Measurements from ENCODE around the gene P4HTM. TPM values are rescaled to one million over a fixed set of nuclear protein-coding genes. Genes with fewer than 3 reads are reported as not detected.
"Not testable (repeated sequence)": the region's sequence is repeated elsewhere in the genome, so short reads cannot be mapped to it uniquely, and the experiment has no call there.

P4HTM gene
- total RNA-seq, 1 donor from 2014 or later = 35.9 TPM

DNA sequence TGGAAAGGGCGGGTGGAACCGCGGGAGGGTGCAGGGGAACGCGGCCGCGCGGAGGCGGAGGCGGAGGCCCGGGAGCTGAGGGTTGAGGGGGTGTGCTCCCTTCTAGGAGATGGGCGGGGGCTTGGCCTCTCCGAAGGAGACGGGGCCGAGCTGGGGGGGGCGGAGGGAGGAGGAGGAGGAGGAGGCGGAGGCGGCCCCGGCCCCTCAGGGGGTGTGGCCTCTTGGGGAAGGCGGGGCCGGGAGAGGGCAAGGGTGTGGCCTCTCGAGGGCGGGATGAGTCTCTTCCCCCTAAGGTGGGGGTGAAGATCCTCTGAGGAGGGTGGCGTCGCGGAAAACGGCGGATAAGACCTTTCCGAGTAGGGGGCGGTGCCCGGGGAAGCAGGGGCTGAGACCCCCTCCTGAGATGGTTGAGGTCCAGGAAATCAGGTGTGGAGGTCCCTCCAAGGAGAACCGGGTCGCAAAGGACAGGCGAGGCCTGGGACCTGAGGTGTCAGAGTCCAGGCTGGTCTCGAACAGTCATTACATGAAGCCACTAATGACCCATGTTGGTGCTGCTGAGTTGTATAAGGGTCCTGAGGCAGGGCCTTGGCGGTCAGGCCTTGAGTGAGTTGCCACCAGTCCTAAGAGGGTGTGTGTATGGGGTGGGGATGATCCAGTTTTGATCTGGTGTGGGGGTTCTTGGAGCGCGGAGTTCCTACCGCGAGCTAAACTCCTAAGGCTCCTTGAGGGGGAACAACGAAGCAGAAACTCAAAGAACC, 17.9 kb downstream of the P4HTM start:
- DNase-seq (ENCODE audit: low read depth) = peak; percentile 88

DNA sequence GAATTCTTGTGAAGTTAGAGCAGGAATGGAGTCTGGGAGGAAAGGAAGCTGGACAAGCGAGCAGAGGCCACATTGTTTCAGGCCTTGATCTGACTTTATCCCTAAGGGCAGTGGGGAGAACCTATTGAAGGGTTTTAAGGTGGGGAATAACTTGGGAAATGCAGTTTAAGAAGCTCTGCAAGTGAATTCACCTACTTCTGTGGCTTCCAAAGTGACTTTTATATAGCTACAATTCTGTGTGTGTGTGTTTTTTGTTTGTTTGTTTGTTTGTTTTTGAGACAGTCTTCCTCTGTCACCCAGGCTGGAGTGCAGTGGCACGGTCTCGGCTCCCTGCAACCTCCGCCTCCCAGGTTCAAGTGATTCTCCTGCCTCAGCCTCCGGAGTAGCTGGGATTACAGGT, 18.6 kb downstream of the P4HTM start:
- not testable (repeated sequence) for DNase-seq (ENCODE audit: low read depth)

DNA sequence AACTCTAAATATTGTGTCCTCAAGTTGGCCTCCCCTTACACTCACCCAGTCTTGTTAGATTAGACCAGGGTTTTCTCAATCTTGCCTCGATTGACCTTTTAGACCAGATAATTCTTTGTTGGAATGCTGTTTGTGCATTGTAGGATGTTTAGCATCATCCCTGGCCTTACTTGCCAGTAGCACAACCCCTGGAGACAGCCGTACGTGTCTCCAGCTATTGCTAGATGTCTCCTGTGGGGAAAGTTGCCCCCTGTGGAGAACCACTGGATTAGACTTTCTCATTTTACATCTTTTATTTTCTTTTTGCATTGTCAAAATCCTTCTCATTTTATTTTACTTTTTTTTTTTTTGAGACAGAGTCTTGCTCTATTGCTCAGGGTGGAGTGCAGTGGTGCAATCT, 19.4 kb downstream of the P4HTM start:
- no peak for DNase-seq (ENCODE audit: low read depth)

DNA sequence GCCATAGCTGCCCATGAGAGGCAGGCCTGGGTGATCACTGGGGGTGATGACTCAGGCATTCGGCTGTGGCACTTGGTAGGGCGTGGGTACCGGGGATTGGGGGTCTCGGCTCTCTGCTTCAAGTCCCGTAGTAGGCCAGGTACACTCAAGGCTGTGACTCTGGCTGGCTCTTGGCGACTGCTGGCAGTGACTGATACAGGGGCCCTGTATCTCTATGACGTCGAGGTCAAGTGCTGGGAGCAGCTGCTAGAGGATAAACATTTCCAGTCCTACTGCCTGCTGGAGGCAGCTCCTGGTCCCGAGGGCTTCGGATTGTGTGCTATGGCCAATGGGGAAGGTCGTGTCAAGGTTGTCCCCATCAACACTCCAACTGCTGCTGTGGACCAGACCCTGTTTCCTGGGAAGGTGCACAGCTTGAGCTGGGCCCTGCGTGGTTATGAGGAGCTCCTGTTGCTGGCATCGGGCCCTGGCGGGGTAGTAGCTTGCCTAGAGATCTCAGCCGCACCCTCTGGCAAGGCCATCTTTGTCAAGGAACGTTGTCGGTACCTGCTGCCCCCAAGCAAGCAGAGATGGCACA, 22.5 kb downstream of the P4HTM start:
- DNase-seq (ENCODE audit: low read depth) = peak; percentile 78

DNA sequence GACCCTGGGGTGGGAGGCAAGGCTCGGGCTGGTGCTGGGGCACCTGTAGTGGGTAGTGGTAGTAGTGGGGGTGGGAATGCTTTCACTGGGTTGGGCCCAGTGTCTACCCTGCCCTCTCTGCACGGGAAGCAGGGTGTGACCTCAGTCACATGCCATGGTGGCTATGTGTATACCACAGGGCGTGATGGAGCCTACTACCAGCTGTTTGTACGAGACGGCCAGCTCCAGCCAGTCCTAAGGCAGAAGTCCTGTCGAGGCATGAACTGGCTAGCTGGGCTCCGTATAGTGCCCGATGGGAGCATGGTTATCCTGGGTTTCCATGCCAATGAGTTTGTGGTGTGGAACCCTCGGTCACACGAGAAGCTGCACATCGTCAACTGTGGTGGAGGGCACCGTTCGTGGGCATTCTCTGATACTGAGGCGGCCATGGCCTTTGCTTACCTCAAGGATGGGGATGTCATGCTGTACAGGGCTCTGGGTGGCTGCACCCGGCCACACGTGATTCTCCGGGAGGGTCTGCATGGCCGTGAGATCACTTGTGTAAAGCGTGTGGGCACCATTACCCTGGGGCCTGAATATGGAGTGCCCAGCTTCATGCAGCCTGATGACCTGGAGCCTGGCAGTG, 23.2 kb downstream of the P4HTM start:
- DNase-seq (ENCODE audit: low read depth) = peak; percentile 92

DNA sequence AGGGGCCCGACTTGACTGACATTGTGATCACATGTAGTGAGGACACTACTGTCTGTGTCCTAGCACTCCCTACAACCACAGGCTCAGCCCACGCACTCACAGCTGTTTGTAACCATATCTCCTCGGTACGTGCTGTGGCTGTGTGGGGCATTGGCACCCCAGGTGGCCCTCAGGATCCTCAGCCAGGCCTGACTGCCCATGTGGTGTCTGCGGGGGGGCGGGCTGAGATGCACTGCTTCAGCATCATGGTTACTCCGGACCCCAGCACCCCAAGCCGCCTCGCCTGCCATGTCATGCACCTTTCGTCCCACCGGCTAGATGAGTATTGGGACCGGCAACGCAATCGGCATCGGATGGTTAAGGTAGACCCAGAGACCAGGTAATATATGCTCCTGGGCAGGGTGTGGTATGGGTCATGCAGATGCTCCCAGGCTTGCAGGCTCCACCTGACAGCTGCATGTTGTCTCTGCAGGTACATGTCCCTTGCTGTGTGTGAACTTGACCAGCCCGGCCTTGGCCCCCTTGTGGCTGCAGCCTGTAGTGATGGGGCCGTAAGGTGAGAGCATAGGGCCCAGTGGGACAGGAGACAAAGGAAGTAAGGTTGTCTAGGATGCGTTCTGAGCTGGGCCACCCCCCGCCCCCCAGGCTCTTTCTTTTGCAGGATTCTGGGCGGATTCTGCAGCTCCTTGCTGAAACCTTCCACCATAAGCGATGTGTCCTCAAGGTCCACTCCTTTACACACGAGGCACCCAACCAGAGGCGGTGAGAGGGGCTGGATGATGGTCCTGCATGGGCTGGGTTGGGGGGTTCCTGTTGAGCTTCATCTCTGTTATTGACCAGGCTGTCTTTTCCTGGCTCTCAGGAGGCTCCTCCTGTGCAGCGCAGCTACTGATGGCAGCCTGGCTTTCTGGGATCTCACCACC, 24.0 kb downstream of the P4HTM start:
- peak; percentile 89 for DNase-seq (ENCODE audit: low read depth)

DNA sequence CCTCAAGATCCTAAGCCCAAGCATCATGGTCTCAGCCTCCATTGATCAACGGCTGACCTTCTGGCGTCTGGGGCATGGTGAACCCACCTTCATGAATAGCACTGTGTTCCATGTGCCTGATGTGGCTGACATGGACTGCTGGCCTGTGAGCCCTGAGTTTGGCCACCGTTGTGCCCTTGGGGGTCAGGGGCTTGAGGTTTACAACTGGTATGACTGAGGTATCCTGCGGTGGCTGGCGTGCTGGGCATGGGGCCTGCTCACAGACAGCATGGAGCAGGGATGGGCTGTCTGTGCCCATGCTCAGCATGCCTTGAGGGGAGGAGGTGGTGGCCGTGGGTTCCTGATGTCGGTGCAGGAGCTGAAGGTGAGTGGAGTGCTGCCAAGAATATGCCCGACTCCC, 25.0 kb downstream of the P4HTM start:
- no peak for DNase-seq (ENCODE audit: low read depth)

DNA sequence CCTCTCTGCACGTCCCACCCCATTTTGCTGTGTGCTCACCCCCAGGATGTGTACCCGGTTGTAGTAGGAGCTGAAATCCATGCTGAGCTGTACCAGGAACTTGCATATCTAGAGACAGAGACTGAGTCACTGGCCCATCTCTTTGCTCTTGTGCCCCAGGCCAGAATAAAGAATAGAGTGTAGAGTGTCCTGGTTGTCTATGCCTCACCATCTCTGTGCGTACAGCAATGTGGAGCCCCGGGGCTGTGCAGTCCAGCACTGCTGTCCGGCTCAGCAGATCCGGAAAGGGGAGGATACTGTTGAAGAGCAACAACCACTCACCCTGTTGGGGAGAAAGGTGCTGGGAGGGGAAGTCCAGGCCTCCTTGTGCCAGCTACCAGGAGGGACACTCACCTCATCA, 25.7 kb downstream of the P4HTM start:
- DNase-seq (ENCODE audit: low read depth) = no peak

DNA sequence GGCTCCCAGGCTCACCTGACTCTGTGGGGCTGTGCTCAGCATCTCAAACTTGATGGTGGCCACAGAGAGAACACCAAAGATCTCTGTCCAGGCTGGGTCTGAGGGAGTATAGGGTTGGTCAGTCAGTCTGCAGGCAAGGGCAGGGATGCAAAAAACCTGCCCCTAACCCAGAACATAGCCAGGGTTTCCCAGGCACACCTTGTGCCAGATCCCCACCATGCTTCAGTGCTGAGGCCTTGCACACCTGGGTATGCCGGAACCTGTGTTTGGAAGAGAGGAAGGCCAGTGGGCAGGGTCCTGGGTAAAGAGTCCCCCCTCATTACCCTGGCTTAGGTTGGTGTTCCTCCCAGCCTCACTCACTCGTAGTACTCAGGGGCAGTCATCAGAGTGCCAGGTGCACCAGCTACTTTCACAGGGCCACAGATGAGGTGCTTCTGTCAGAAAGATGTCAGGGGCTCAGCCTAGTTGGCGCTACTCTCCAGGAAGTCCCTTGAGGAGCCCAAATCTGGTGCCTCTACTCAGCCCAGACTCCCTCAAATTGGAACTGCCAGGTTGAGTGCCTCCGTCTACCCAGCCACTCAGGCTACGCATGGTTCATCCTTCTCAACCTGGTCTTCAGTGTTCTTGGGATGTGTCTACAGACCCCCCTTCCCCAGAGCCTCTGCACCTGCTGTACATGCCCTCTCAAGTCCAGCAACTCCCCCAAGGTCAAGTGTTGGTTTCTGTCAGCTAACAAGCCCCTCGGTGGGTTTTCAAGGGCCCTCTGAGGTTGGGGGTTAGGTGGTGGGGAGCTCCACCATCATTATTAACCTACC, 26.6 kb downstream of the P4HTM start:
- DNase-seq (ENCODE audit: low read depth) = no peak

DNA sequence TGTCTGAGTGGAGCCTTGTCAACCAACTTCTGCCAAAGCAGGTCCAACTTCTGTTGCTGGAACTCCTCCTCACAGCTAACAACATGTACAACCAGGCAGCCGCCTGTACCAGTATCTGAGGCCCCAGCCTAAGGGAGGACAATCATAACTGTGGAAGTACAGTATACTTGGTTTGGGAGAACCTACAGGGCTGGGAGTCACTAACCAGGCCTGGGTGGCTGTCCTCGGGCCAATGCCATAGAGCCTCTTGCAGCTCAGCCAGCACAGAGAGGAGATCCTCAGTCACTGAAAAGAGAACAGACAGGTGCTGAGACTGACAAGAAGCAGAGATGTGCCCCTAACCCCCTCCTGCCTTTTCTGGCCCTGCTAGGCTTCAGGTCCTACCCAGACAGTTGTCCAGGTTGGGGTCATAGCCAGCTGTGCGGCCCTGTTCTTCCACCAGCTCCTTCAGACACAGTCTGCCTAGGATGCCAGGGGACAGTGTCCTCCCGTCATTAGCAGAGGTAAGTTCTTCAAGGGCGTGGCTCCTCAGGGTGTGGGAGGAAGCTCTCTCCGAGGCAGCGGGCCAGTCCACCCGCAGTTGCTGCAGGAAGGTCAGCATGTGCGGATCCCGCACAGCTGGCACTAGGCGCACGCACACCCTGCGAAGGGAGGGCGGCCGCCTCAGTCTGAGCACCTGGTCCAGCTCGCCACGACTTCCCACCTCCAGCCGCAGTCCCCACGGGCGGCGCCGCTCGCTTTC, 27.4 kb downstream of the P4HTM start:
- DNase-seq (ENCODE audit: low read depth) = peak; percentile 55

DNA sequence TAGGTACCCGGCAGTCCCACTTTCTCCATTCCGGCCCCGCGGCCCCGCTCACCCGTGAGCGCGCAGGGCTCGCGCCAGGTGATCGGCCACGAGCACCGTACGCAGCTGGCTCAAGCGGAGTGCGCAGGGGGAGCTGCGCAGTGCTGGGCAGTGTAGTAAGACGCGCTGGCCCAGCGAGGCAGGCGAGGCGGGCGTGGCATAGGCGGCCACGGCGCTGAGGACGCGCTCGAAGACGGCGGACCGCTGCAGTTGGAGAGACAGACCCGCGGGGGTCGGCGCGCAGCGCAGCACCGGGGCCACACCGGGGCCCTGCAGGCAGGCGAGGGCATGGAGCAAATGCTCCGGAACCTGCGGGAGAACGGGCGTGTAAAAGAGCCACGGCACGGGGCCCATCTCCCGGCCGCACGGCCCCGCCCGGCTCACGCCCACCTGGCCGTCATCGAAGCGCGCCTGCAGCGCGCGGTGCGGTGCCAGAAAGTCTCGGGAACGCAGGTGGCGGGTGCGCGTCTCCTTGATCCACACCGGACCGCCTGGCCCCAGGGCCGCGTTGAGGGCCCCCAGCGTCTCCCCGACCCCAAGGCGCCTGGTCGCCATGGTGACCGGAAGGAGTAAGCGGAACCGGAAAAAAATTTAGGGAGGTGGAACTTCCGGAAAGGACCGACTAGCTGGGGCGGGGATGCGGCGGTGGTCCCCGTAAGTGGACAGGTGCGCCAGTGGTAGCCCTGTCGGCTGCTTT, 28.1 kb downstream of the P4HTM start, which contains the start of gene DALRD3:
TSS of gene DALRD3 (minus strand) at position 610 of the 736 bp plus-strand sequence. CDS start at position 594, 16 bp downstream.
- peak; percentile 75 for DNase-seq (ENCODE audit: low read depth)

DNA sequence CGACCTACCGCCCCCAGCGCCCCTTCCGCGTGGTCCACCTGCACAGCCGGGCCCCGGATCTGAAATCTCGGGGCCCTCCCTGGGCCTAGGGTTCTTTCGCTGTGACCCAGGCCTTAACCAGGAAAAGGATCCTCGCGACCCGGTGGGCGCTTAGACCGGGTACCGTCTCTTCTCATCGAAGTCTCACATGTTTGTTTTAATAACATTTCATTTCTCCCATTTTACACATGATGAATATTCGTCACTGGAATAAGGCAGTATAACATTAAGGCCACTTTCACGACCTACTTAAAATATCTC, 28.6 kb downstream of the P4HTM start:
- DNase-seq (ENCODE audit: low read depth) = no peak

DNA sequence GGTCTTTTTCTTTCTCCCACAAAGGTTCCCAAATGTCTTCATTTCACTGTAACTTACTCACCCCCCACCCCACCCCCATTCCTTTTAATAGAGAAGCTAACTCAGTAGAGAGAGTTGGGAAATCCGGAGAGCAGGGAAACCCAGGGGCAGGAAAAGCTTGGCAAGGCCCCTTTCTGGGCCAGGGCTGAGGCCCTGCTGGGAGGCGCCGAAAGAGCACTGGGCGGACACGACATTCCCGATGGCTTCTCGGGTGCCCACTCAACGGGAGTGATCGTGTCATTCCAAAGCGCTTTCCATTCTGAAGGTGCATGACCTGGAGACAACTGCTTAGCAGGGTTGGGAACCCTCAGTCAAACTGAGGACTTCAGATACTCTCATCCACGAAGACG, 29.9 kb downstream of the P4HTM start:
- DNase-seq (ENCODE audit: low read depth) = no peak

DNA sequence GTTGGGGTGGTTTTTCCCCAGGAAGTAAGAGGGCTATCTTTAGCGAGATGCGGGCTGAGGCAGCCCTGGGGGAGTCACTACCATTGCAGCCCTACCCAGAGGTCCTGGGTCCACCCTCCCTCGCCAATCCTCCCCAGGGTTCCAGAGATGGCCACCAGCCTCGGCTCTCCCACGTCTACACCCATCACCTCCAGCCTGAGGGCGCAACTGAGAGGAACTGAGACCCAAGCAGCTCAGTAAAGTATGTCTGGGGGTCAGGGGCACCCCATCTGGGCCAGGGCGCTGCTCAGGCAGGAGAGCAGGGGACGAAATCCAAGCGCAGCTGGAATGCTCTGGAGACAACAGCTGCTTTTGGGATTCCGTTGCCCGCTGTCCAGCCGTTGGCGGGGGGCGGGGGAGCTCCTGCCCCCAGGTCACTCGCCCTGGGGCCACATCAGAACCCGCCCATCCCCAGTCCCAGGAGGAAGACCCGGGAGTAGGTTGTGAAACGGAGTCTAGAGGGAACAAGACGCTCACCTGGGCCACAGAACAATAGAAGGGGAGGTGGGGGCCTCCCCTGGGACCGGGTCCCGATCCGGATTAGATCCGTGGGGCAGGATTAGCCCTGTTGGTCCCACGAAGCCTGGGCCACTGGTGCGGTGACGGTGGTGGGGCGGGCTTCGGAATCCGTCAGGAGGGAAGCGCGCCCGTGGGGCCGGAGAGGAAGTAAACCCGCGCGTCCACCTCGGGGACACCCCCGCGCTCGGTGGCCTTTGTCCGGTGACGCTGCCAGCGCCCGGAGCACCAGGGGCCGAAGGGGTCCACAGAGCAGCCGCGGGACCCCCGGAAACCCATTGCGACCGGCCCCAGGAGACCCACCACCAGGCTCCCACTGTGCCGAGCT, 30.5 kb downstream of the P4HTM start:
- DNase-seq (ENCODE audit: low read depth) = peak; percentile 62

DNA sequence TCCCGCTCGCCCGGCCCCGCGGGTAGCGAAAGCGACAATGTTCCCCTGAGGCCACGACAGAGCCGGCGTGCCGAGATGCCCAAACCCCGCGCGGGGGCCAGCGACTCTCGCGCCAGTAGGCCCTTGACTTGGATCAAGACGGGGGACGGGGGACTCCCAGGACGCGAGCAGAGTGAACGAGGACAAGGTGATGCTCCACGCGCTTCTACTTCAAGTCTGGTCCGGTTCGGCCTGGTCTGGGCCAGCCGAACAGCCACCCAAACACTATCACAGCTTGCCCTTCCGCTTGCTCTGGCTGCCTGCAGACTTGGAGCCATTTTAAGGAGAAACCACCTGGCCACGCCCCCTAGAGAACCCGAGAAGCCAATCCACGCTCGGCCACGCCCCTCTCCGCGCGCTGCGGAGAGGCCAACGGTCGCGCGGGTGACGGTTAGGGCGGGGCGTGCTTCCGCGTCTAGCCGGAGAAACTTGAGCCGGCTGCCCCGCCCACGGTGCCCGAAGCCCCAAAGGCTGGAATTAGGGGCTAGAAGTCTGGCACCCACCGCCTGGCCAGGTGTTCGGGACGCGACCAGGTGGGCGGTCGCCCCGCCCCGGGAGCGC, 31.3 kb downstream of the P4HTM start:
- peak; percentile 99 for DNase-seq (ENCODE audit: low read depth)

DNA sequence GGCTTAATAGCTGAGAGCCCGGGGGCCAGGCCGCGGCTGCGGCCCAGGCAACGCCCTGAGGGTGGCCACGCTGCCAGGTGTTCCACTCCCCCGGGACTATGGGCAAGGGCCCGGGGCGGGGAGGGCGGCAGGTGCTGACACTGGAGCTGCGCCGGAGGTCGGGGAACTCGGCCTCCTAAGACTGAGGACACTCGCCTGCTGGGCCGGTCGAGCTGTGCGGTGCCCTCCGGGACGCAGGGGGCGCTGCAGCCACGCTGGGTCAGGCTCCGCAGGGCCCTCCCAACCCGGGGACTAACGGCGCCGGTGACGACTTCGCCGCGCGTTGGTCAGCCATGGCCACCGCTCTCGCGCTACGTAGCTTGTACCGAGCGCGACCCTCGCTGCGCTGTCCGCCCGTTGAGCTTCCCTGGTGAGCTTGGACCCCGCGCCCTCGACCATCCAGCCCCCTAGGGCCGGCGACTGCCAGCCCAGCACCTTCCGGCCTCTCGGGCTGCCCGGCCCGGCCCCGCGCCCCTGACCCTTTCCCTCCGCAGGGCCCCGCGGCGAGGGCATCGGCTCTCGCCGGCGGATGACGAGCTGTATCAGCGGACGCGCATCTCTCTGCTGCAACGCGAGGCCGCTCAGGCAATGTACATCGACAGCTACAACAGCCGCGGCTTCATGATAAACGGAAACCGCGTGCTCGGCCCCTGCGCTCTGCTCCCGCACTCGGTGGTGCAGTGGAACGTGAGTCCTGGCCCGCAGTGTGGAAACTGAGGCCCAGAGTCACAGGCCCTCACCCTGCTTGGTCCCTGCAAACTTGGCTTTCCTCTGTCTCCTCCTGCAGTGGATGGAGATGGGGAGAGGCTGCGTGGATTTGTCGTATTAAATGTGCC, 32.0 kb downstream of the P4HTM start, which contains the start of gene NDUFAF3:
TSS of gene NDUFAF3 (plus strand) at position 309 of the 875 bp plus-strand sequence. CDS start at position 333, 24 bp downstream.
- peak; percentile 98 for DNase-seq (ENCODE audit: low read depth)

DNA sequence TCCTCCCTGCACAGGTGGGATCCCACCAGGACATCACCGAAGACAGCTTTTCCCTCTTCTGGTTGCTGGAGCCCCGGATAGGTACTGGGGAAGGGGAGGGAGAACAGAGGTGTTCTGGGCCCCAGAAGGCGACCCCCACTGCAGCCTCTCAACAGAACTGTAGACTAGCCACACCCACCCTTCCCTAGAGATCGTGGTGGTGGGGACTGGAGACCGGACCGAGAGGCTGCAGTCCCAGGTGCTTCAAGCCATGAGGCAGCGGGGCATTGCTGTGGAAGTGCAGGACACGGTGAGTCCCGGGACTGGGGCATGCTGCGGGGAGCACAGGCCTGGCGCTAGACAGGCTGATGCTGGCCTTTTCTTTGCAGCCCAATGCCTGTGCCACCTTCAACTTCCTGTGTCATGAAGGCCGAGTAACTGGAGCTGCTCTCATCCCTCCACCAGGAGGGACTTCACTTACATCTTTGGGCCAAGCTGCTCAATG, 32.7 kb downstream of the P4HTM start:
- DNase-seq (ENCODE audit: low read depth) = no peak
